Neural progenitor cell (in vitro differentiated cells): Measurements from ENCODE around the gene ELOF1. TPM values are rescaled to one million over a fixed set of nuclear protein-coding genes. Genes with fewer than 3 reads are reported as not detected.

Experiments used
- DNase-seq: peaks from one replicate; pipeline ENCODE4 v3.0.0-alpha.2; 2016; ENCODE audit warnings: low spot score
- H2AFZ ChIP-seq: fragments of 200-600 bp; sonication (generic); replicated peaks from 2 replicates; pipeline ENCODE4 v1.6.1; 2016; ENCODE audit warnings: antibody characterized with exemption
- H3F3A ChIP-seq: fragments of 200-600 bp; sonication (generic); 2 replicates; pipeline ENCODE4 v1.6.1; 2016; ENCODE audit warnings: antibody characterized with exemption, low read depth
- H3K27ac ChIP-seq: fragments of 200-600 bp; sonication (generic); 2 replicates; pipeline ENCODE4 v1.5.1; 2016; ENCODE audit warnings: mild to moderate bottlenecking
- H3K27me3 ChIP-seq: fragments of 200-600 bp; sonication (generic); 2 replicates; pipeline ENCODE4 v1.6.1; 2016; ENCODE audit warnings: mild to moderate bottlenecking, moderate library complexity
- H3K36me3 ChIP-seq: fragments of 200-600 bp; sonication (generic); 2 replicates; pipeline ENCODE4 v1.5.1; 2016
- H3K4me1 ChIP-seq: fragments of 200-600 bp; sonication (generic); 2 replicates; pipeline ENCODE4 v1.6.1; 2016; ENCODE audit warnings: mixed run types
- H3K4me2 ChIP-seq: fragments of 200-600 bp; sonication (generic); 2 replicates; pipeline ENCODE4 v1.6.1; 2016
- H3K4me3 ChIP-seq: fragments of 200-600 bp; sonication (generic); 2 replicates; pipeline ENCODE4 v1.5.1; 2016
- H3K79me2 ChIP-seq: fragments of 200-600 bp; sonication (generic); 2 replicates; pipeline ENCODE4 v1.6.1; 2016; ENCODE audit warnings: low read depth
- H3K9ac ChIP-seq: fragments of 200-600 bp; sonication (generic); 2 replicates; pipeline ENCODE4 v1.6.1; 2016
- H3K9me3 ChIP-seq: fragments of 200-600 bp; sonication (generic); 2 replicates; pipeline ENCODE4 v1.5.1; 2016; ENCODE audit warnings: low read depth
- H4K20me1 ChIP-seq: fragments of 200-600 bp; sonication (generic); 2 replicates; pipeline ENCODE4 v1.6.1; 2016; ENCODE audit warnings: low read depth
- H3K27ac Mint-ChIP-seq: 3 replicates; pipeline ENCODE4 v1.8.0; 2021; ENCODE audit warnings: mixed read lengths
- H3K27me3 Mint-ChIP-seq: 2 replicates; pipeline ENCODE4 v1.8.0; 2022; ENCODE audit warnings: low read depth, mild to moderate bottlenecking, inconsistent platforms, moderate library complexity, mixed read lengths; ENCODE audit not compliant: insufficient read depth
- H3K36me3 Mint-ChIP-seq: 3 replicates; pipeline ENCODE4 v1.8.0; 2021; ENCODE audit warnings: mixed read lengths
- H3K4me1 Mint-ChIP-seq: 3 replicates; pipeline ENCODE4 v1.8.0; 2021; ENCODE audit warnings: mixed read lengths
- H3K4me3 Mint-ChIP-seq: 3 replicates; pipeline ENCODE4 v1.8.0; 2021; ENCODE audit warnings: mild to moderate bottlenecking, moderate library complexity, mixed read lengths
- H3K9me3 Mint-ChIP-seq: 3 replicates; pipeline ENCODE4 v1.8.0; 2020; ENCODE audit warnings: mixed read lengths
- EZH2 ChIP-seq: fragments of 200-600 bp; sonication (generic); IDR thresholded peaks from 2 replicates; pipeline ENCODE4 v1.6.1; 2017; ENCODE audit warnings: antibody characterized with exemption, mild to moderate bottlenecking, moderate library complexity
- EZH2phosphoT487 ChIP-seq: fragments of 200-600 bp; sonication (generic); IDR thresholded peaks from 2 replicates; pipeline ENCODE4 v1.6.1; 2017; ENCODE audit warnings: antibody characterized with exemption
- small RNA-seq: library from RNA; depleted of rRNA; stranded (forward); fragments of <200 nt; gene quantifications from one replicate; pipeline ENCODE3, GENCODE V24; 2015
- total RNA-seq: library from RNA; depleted of rRNA; stranded (reverse); fragments of >200 nt; gene quantifications from 2 replicates; pipeline ENCODE4 v1.2.3, GENCODE V29; 2015; ENCODE audit warnings: low replicate concordance
- TF ChIP-seq, protein P1 (sequence below): fragments of 200-600 bp; sonication (generic); IDR thresholded peaks from 2 replicates; pipeline ENCODE4 v1.5.1; 2017; ENCODE audit warnings: antibody characterized with exemption, mild to moderate bottlenecking

Gene ELOF1
- total RNA-seq, 1 donor from 2014 or later: 26.9 TPM

- peak within 1 kb of the TSS; percentile 91 for H3K4me3 ChIP-seq
- peaks cover 10% of the 10 kb centered on the region for H3F3A ChIP-seq
- H3K9me3 ChIP-seq: no peaks in the 10 kb centered on the region
- peak within 1 kb of the TSS; percentile 57 for H3K9ac ChIP-seq
- H4K20me1 ChIP-seq: no peaks in the 10 kb centered on the region
- peak within 1 kb of the TSS; percentile 82 for H2AFZ ChIP-seq
- TF ChIP-seq, protein P1, sequence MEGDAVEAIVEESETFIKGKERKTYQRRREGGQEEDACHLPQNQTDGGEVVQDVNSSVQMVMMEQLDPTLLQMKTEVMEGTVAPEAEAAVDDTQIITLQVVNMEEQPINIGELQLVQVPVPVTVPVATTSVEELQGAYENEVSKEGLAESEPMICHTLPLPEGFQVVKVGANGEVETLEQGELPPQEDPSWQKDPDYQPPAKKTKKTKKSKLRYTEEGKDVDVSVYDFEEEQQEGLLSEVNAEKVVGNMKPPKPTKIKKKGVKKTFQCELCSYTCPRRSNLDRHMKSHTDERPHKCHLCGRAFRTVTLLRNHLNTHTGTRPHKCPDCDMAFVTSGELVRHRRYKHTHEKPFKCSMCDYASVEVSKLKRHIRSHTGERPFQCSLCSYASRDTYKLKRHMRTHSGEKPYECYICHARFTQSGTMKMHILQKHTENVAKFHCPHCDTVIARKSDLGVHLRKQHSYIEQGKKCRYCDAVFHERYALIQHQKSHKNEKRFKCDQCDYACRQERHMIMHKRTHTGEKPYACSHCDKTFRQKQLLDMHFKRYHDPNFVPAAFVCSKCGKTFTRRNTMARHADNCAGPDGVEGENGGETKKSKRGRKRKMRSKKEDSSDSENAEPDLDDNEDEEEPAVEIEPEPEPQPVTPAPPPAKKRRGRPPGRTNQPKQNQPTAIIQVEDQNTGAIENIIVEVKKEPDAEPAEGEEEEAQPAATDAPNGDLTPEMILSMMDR: no peak
- TF ChIP-seq EZH2phosphoT487: no peak
- no peak for TF ChIP-seq EZH2
- peaks cover 18% of the 10 kb centered on the region for H3K79me2 ChIP-seq
- Mint-ChIP-seq H3K9me3 (no peaks in the 10 kb centered on the region), H3K4me1 (peaks cover 14% of the 10 kb centered on the region), H3K27ac (peak within 1 kb of the TSS; percentile 74), H3K4me3 (peak within 1 kb of the TSS; percentile 91), H3K36me3 (peaks cover 3% of the 10 kb centered on the region), H3K27me3 (peaks cover 9% of the 10 kb centered on the region)
- H3K27me3 ChIP-seq: no peaks in the 10 kb centered on the region
- H3K27ac ChIP-seq: peak within 1 kb of the TSS; percentile 54
- H3K36me3 ChIP-seq: no peaks in the 10 kb centered on the region
- H3K4me1 ChIP-seq: no peaks in the 10 kb centered on the region
- DNase-seq: peak; percentile 99
- H3K4me2 ChIP-seq: peak within 1 kb of the TSS; percentile 85
Observed at GRCh38 chr19:11505504-11506100, 53.4 kb downstream of the ELOF1 start, which contains the start of gene ZNF653. TSS of gene ZNF653 (minus strand) at chr19:11505839. CDS start at chr19:11505786, 53 bp downstream.

DNA sequence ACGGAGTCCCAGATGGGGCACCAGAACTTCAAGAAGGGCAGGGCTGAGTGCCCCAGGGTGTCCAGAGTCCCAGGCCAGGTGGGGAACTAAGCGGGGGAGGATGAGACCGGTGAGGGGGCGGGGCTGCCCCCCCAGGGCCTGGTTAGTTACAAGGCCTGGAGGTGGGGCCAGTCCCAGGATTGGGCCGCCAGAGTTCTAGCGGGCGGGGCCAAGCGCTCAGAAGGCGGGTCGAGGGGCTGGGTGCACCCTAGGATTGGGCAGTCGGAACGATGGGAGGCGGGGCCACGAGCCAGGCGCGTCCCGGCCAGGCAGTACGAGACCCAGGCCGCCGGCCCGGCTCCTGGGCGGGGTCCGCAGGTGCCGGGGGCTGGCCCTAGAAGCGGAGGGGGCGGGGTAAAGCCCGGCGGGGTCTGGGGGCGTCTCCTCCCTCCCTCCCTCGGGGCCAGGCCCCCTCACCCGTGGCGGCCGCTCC is 54.0 kb downstream of the ELOF1 start:
- DNase-seq: peak; percentile 98
- Mint-ChIP-seq H3K27me3 (peaks cover 9% of the 10 kb centered on the region), H3K4me1 (peaks cover 14% of the 10 kb centered on the region), H3K4me3 (peak overlapping the region; percentile 90), H3K9me3 (no peaks in the 10 kb centered on the region), H3K36me3 (peaks cover 4% of the 10 kb centered on the region), H3K27ac (peak overlapping the region; percentile 28)
- TF ChIP-seq, protein P1: no peak
- no peak for TF ChIP-seq EZH2phosphoT487
- TF ChIP-seq EZH2: no peak
- H4K20me1 ChIP-seq: no peaks in the 10 kb centered on the region
- peak overlapping the region; percentile 91 for H3K4me3 ChIP-seq
- peaks cover 10% of the 10 kb centered on the region for H3F3A ChIP-seq
- no peaks in the 10 kb centered on the region for H3K4me1 ChIP-seq
- H3K36me3 ChIP-seq: no peaks in the 10 kb centered on the region
- H3K9ac ChIP-seq: peak overlapping the region; percentile 57
- peak overlapping the region; percentile 82 for H2AFZ ChIP-seq
- H3K27ac ChIP-seq: peak overlapping the region; percentile 28
- H3K4me2 ChIP-seq: peak overlapping the region; percentile 85
- no peaks in the 10 kb centered on the region for H3K9me3 ChIP-seq
- H3K79me2 ChIP-seq: peaks cover 18% of the 10 kb centered on the region
- no peaks in the 10 kb centered on the region for H3K27me3 ChIP-seq

DNA sequence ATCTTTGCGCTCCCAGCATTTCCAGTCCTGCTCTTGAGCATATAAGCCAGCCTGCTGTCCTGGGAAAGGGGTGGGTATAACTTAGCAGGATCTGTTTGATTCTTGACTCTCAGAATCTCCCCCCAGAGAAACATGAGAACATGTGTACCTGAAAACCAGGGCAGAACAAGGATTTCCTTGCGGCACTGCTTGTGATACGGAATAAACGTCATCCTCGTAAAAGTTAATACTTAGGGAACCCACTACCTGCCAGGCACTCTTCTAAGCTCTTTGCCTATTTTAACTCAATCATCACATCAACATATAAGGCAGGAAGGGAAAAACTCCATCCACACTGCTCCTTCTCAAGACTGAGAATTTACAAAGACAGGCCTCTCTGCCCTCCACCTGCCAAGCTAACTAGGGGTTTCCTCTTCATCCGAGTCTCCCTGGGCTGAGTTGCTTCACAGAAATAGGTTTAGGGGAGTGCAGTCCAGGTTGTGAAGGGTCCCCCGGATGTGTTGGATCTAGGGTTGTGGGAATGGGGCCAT is 54.5 kb downstream of the ELOF1 start:
- Histone ChIP-seq H3F3A (peaks cover 10% of the 10 kb centered on the region), H2AFZ (peak overlapping the region; percentile 82), H3K9ac (peak overlapping the region; percentile 44), H4K20me1 (no peaks in the 10 kb centered on the region), H3K4me1 (no peaks in the 10 kb centered on the region), H3K36me3 (no peaks in the 10 kb centered on the region), H3K4me3 (peak overlapping the region; percentile 91), H3K27ac (no peak overlapping the region), H3K79me2 (peaks cover 18% of the 10 kb centered on the region), H3K4me2 (peak overlapping the region; percentile 85), H3K9me3 (no peaks in the 10 kb centered on the region), H3K27me3 (no peaks in the 10 kb centered on the region)
- DNase-seq: no peak
- H3K4me3 Mint-ChIP-seq: peak overlapping the region; percentile 90
- peak overlapping the region; percentile 28 for H3K27ac Mint-ChIP-seq
- H3K27me3 Mint-ChIP-seq: peaks cover 10% of the 10 kb centered on the region
- peaks cover 17% of the 10 kb centered on the region for H3K4me1 Mint-ChIP-seq
- H3K36me3 Mint-ChIP-seq: peaks cover 7% of the 10 kb centered on the region
- TF ChIP-seq EZH2: no peak
- TF ChIP-seq EZH2phosphoT487: no peak
- TF ChIP-seq, protein P1: no peak
- H3K9me3 Mint-ChIP-seq: no peaks in the 10 kb centered on the region

Small RNA genes within 50 kb of the gene (small RNA-seq; reads per million reads assigned to genes)
- 0.09 reads per million for gene RN7SL833P

Other genes starting within 250 kb of the ELOF1 start
- 5.5 and 8.5 TPM in 2 replicates for gene RAB3D, start 219.6 kb downstream of the ELOF1 start, total RNA-seq
- gene TMEM205, start 213.0 kb downstream of the ELOF1 start, total RNA-seq: 57.0 and 77.1 TPM in 2 replicates
- gene CCDC159, start 212.7 kb downstream of the ELOF1 start, total RNA-seq: 1.8 and 4.4 TPM in 2 replicates
- 0.80 and 3.1 TPM in 2 replicates for gene PLPPR2, start 203.8 kb downstream of the ELOF1 start, total RNA-seq
- 1.0 and 1.5 TPM in 2 replicates for gene SWSAP1, start 184.6 kb downstream of the ELOF1 start, total RNA-seq
- gene EPOR, start 174.9 kb downstream of the ELOF1 start, total RNA-seq: 6.5 and 7.3 TPM in 2 replicates
- gene RGL3, start 139.9 kb downstream of the ELOF1 start, total RNA-seq: 0.49 and 4.7 TPM in 2 replicates
- 0.47 and 1.5 TPM in 2 replicates for gene ODAD3, start 124.1 kb downstream of the ELOF1 start, total RNA-seq
- gene PRKCSH, start 123.6 kb downstream of the ELOF1 start, total RNA-seq: 53.6 and 130 TPM in 2 replicates
- 0.15 TPM in 1 of 2 replicates, not detected in the other for gene ELAVL3, start 78.2 kb downstream of the ELOF1 start, total RNA-seq
- gene ZNF653, start 53.4 kb downstream of the ELOF1 start, total RNA-seq: 3.4 and 15.8 TPM in 2 replicates
- 9.4 and 29.0 TPM in 2 replicates for gene ECSIT, start 30.1 kb downstream of the ELOF1 start, total RNA-seq
- 7.0 and 7.2 TPM in 2 replicates for gene CNN1, start 20.4 kb downstream of the ELOF1 start, total RNA-seq
- gene ACP5, start 18.4 kb upstream of the ELOF1 start, total RNA-seq: 0.11 and 0.90 TPM in 2 replicates
- gene ZNF627, start 38.3 kb upstream of the ELOF1 start, total RNA-seq: 37.7 and 38.5 TPM in 2 replicates
- 9.2 and 12.3 TPM in 2 replicates for gene ZNF823, start 179.7 kb upstream of the ELOF1 start, total RNA-seq
- 6.5 and 7.3 TPM in 2 replicates for gene ZNF441, start 207.8 kb upstream of the ELOF1 start, total RNA-seq
- 5.5 and 6.0 TPM in 2 replicates for gene ZNF491, start 239.3 kb upstream of the ELOF1 start, total RNA-seq